NT2/D1 (cell line): ENCODE data around the gene GALNT5.

Experiments
- DNase-seq: peaks from one replicate; pipeline ENCODE4 v3.0.0-alpha.2; 2011; ENCODE audit warnings: low read depth, low spot score
- H3K27me3 ChIP-seq: 2 replicates; pipeline ENCODE4 v1.6.0; 2011; ENCODE audit warnings: mild to moderate bottlenecking; ENCODE audit not compliant: insufficient read length, insufficient read depth
- H3K36me3 ChIP-seq: 2 replicates; pipeline ENCODE4 v1.6.1; 2011; ENCODE audit warnings: mild to moderate bottlenecking, low read length, mixed read lengths; ENCODE audit not compliant: insufficient read depth, insufficient read length
- H3K4me1 ChIP-seq: 2 replicates; pipeline ENCODE4 v1.5.1; 2011; ENCODE audit not compliant: insufficient read depth, insufficient read length
- H3K4me3 ChIP-seq: 2 replicates; pipeline ENCODE4 v1.5.1; 2011; ENCODE audit warnings: low read depth; ENCODE audit not compliant: insufficient read length
- H3K9ac ChIP-seq: 2 replicates; pipeline ENCODE4 v1.6.0; 2011; ENCODE audit warnings: low read depth; ENCODE audit not compliant: insufficient read length
- H3K9me3 ChIP-seq: 2 replicates; pipeline ENCODE4 v1.5.1; 2011; ENCODE audit warnings: mild to moderate bottlenecking, low read length; ENCODE audit not compliant: insufficient read depth
- SUZ12 ChIP-seq: IDR thresholded peaks from 2 replicates; pipeline ENCODE4 v1.6.1; 2011; ENCODE audit not compliant: insufficient read length, insufficient read depth; ENCODE audit errors: extremely low read depth
- YY1 ChIP-seq: IDR thresholded peaks from 2 replicates; pipeline ENCODE4 v1.6.1; 2011; ENCODE audit not compliant: insufficient read length, insufficient read depth
- ZNF274 ChIP-seq: IDR thresholded peaks from 2 replicates; pipeline ENCODE4 v1.6.1; 2011; ENCODE audit warnings: mild to moderate bottlenecking, low read depth, low read length

The GALNT5 gene

DNA sequence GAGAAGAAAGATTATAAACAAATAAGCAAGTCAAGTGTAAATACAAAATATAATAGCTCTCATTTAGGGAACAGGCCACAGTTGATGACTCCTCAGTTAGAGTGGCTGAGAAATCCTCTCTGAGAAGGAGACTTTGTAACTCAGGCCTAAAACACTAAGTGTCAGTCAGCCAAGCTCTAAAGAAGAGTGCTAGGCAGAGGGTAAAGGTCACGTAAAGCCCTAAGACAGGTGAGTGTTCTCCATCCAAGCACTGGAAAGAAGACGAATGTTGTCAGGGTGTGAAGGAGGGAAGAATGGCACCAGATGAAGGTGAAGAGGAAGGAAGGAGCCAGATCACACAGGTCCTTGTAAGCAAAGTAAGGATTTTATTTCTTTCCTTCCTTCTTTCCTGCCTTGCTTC, 43.8 kb downstream of the GALNT5 start:
- no peaks in the 10 kb centered on the region for H3K9me3 ChIP-seq
- H3K9ac ChIP-seq, result no peak overlapping the region
- TF ChIP-seq YY1 (no peak), SUZ12 (no peak), ZNF274 (no peak)

DNA sequence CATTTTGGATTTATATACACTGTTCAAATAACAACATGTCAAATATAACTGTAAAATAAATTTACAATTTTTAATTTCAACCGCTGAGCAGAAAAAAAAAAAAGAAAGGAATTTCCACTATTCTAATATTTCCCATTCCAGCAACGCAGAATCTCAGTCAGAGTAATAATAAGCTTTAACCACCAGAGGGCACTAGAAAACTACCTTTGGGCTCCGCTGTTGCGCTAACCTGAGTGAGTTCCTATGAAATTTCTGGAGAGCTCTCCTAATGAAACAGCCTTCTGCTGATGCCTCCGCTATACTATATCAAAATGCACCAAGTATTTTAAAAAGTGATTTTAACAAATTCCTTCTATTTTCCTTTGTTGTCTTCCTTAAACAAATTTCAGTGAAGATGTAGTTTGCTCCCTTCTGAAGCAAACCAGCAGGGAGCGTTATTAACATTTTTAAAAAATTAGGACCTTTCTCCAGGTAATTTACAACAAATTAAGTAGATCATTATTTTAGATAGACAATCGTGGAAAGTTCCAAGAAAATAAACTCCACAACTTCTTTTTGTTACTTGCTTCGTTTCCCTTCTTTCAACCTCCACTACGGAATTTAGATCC, 45.1 kb downstream of the GALNT5 start:
- H3K4me3 ChIP-seq, result no peak overlapping the region
- H3K27me3 ChIP-seq, result no peaks in the 10 kb centered on the region
- H3K9me3 ChIP-seq, result no peaks in the 10 kb centered on the region
- H3K36me3 ChIP-seq, result no peaks in the 10 kb centered on the region
- DNase-seq, result no peak
- H3K9ac ChIP-seq, result no peak overlapping the region
- H3K4me1 ChIP-seq, result no peaks in the 10 kb centered on the region
- no peak for TF ChIP-seq ZNF274
- no peak for TF ChIP-seq SUZ12
- TF ChIP-seq YY1, result no peak

More for the DNA sequence above, 43.8 kb downstream of the GALNT5 start:
- DNase-seq, result no peak
- Histone ChIP-seq H3K4me3 (no peak overlapping the region), H3K4me1 (no peaks in the 10 kb centered on the region), H3K27me3 (no peaks in the 10 kb centered on the region), H3K36me3 (no peaks in the 10 kb centered on the region)

DNA sequence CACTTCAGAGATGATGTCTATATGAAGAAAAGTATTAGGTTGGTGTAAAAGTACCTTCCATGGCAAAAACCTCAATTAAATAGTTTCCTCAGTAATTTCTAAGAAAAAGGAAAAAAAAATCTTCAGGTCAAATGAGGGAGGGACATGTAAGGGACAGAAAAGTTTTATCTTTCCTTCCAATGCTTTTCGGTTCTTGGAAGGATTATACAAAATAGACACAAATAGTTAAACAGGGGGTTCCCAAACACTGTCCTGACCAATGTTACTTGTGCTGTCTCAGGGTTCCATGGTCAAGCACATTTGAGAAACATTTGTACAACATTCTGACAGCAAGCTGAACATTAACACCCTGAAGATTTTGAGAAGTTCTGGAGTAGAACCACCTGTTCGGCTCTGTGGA, 46.1 kb downstream of the GALNT5 start:
- no peak for TF ChIP-seq ZNF274
- Histone ChIP-seq H3K9me3 (no peaks in the 10 kb centered on the region), H3K4me1 (no peaks in the 10 kb centered on the region), H3K9ac (no peak overlapping the region), H3K4me3 (no peak overlapping the region), H3K36me3 (no peaks in the 10 kb centered on the region), H3K27me3 (no peaks in the 10 kb centered on the region)
- DNase-seq, result no peak

DNA sequence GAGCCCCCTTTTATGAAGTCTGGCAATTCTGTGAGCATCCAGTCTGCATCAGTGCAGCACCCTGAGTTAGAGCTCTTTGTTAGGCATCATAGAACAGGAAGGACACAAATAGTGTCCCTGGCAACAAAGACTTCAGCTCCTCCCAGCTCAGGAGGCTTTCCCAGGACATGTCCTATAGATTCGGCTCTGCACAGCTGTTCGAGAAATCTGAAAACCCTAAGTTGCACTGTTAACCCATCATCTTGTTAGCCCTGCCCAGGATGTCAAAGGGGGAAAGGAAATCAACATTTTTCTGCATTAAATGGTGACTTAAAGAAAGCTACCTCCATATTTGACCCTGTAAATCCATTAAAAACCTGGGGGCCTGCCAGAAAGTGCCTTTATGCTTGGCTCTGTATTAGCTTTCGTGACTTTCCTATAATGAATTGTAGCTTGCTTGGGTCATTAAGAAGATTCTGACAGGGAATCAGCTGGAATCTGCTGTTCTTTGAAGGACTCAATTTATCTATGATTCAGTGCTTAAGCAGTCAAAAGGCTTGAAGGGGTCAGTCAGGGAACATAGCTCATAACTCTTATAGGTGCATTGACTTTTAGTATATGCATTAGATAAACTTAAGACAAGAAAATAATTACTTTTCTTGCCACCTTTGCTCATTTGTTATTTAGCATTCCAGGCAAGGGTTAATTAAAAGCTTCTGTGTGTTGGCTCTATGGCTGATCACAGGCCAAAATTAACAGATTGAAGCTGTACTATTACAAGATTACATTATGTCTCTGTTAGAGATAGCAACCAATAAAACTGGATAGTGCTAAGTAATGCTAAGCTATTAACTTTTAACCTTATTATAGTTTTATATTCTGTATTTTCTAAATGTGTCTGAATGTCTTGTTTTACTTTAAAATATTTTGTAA, 47.6 kb downstream of the GALNT5 start:
- Histone ChIP-seq H3K4me3 (no peak overlapping the region), H3K4me1 (no peaks in the 10 kb centered on the region), H3K9me3 (no peaks in the 10 kb centered on the region), H3K27me3 (no peaks in the 10 kb centered on the region), H3K9ac (no peak overlapping the region), H3K36me3 (no peaks in the 10 kb centered on the region)
- no peak for DNase-seq
- no peak for TF ChIP-seq ZNF274
- no peak for TF ChIP-seq YY1
- no peak for TF ChIP-seq SUZ12

DNA sequence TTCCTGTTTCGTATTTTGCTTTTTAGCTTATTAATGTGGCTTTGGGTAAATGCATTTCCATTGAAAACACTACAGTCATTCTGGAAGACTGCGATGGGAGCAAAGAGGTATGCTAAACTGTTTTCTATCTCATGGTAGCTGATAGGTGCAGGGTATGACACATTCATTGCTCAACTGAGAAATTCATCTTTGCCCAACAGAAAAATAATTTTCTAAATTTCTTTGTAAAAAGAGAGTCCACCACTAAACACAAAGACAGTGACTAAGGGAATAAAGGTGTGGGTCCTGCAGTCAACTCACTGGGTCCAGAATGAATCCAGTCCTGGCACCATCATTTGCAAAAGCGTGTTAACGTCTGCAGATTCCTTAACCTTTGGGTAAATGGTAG, 48.2 kb downstream of the GALNT5 start:
- H3K9ac ChIP-seq, result no peak overlapping the region
- H3K9me3 ChIP-seq, result no peaks in the 10 kb centered on the region
- TF ChIP-seq SUZ12 (no peak), YY1 (no peak), ZNF274 (no peak)
- H3K27me3 ChIP-seq, result no peaks in the 10 kb centered on the region
- DNase-seq, result no peak
- no peaks in the 10 kb centered on the region for H3K4me1 ChIP-seq
- no peak overlapping the region for H3K4me3 ChIP-seq
- H3K36me3 ChIP-seq, result no peaks in the 10 kb centered on the region

GRCh38 chr2:157307021-157307420, 49.5 kb downstream of the GALNT5 start:
- DNase-seq, result no peak
- no peak overlapping the region for H3K9ac ChIP-seq
- H3K4me1 ChIP-seq, result no peaks in the 10 kb centered on the region
- H3K27me3 ChIP-seq, result no peaks in the 10 kb centered on the region
- H3K36me3 ChIP-seq, result no peaks in the 10 kb centered on the region
- H3K4me3 ChIP-seq, result no peak overlapping the region
- H3K9me3 ChIP-seq, result no peaks in the 10 kb centered on the region
- TF ChIP-seq ZNF274 (no peak), YY1 (no peak), SUZ12 (no peak)

DNA sequence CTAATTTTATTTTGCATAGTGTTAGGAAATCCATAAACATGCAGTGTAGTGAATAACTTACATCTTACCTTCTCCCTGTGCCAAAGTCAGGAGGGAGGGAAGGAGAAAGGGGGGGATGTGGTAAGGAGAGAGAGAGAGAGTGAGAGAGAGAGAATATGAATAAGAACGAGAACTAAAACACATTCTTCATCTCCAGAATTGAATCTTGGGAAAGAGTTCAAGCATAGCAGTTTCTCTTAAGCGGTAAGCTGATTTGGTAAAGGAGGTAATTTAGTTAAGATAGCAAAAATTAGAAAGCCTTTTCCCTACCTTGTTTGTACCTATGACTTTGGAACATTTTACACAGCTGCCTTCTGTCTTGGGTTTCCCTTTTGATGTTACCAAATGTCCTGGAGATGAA, 52.4 kb downstream of the GALNT5 start:
- no peak for DNase-seq
- Histone ChIP-seq H3K4me3 (no peak overlapping the region), H3K9ac (no peak overlapping the region), H3K4me1 (no peaks in the 10 kb centered on the region), H3K9me3 (no peaks in the 10 kb centered on the region), H3K36me3 (no peaks in the 10 kb centered on the region), H3K27me3 (no peaks in the 10 kb centered on the region)
- TF ChIP-seq SUZ12 (no peak), ZNF274 (no peak), YY1 (no peak)
